ENCODE data around the gene S100A14. TPM values are rescaled to one million over a fixed set of nuclear protein-coding genes. Genes with fewer than 3 reads are reported as not detected.

The S100A14 gene
- total and polyA plus RNA-seq, 2 of the 13 experiments (the other 11 are each of a cell fraction or from before 2014, with no cell fraction given) = 1.4 to 7.7 TPM

- TF ChIP-seq AFF4 (CRISPR knock-in tag; IDR thresholded peaks at IDR 0.05) (no peak), ZC3H4 (CRISPR knock-in tag; IDR thresholded peaks at IDR 0.05; ENCODE audit: borderline replicate concordance) (no peak), SMAD1 (CRISPR knock-in tag; IDR thresholded peaks at IDR 0.05; ENCODE audit: borderline replicate concordance, low read depth) (no peak; the same call in 1 of the 2 replicates), ZNF567 (CRISPR knock-in tag; IDR thresholded peaks at IDR 0.05; ENCODE audit: borderline replicate concordance) (no peak), ZNF747 (CRISPR knock-in tag; IDR thresholded peaks at IDR 0.05; ENCODE audit: borderline replicate concordance) (no peak), NRL (CRISPR knock-in tag; IDR thresholded peaks at IDR 0.05; ENCODE audit: borderline replicate concordance) (no peak), ZNF513 (CRISPR knock-in tag; conservative IDR thresholded peaks at IDR 0.05) (no peak), ZSCAN31 (CRISPR knock-in tag; IDR thresholded peaks at IDR 0.05; ENCODE audit: low read depth) (no peak), FOXJ3 (CRISPR knock-in tag; IDR thresholded peaks at IDR 0.05; ENCODE audit: borderline replicate concordance) (no peak), ZNF20 (CRISPR knock-in tag; IDR thresholded peaks at IDR 0.05) (no peak), HNF1A (IDR thresholded peaks at IDR 0.05; ENCODE audit: low read depth) (no peak), HNF1A (CRISPR knock-in tag; IDR thresholded peaks at IDR 0.05; ENCODE audit: borderline replicate concordance) (no peak), ZFP1 (CRISPR knock-in tag; IDR thresholded peaks at IDR 0.05) (no peak), CSRNP2 (CRISPR knock-in tag; conservative IDR thresholded peaks at IDR 0.05; ENCODE audit: low read depth) (no peak), FOXP4 (CRISPR knock-in tag; IDR thresholded peaks at IDR 0.05) (no peak), HIVEP1 (CRISPR knock-in tag; IDR thresholded peaks at IDR 0.05) (0 out of 2 replicates have a peak, but pooled peaks have one; percentile 32)
Measured at GRCh38 chr1:153608089-153608682, 7.9 kb downstream of the S100A14 start (continued).

Data from HepG2 (cell line).